BJ (cell line): ENCODE results near the gene UPK1A. TPM values are rescaled to one million over a fixed set of nuclear protein-coding genes. Genes with fewer than 3 reads are reported as not detected.

Experiments used
- CTCF ChIA-PET: fragments of 350-600 bp; formaldehyde crosslinking; extraction: SDS; loops from one replicate; lab custom pipeline; 2021; ENCODE audit warnings: antibody characterized with exemption, inconsistent platforms; lab: Yijun Ruan, JAX
- POLR2A ChIA-PET: fragments of 300-600 bp; sonication (Branson Sonifier 250); formaldehyde crosslinking; extraction: SDS; loops from one replicate; lab custom pipeline; 2021; ENCODE audit warnings: antibody characterized with exemption; lab: Charles Lee
- DNase-seq: peaks from one replicate; pipeline ENCODE4 v3.0.0-alpha.2; 2011; ENCODE audit warnings: low read depth
- H3K27me3 ChIP-seq: 2 replicates; pipeline ENCODE4 v1.6.0; 2011; ENCODE audit warnings: low read length; ENCODE audit not compliant: control insufficient read depth, insufficient read depth
- H3K36me3 ChIP-seq: 2 replicates; pipeline ENCODE4 v1.5.1; 2011; ENCODE audit warnings: low read length; ENCODE audit not compliant: control insufficient read depth, insufficient read depth
- H3K4me3 ChIP-seq: 2 replicates; pipeline ENCODE4 v1.5.1; 2011; ENCODE audit warnings: low read depth, mild to moderate bottlenecking, control low read depth, low read length
- polyA plus RNA-seq: library from polyadenylated mRNA; depleted of rRNA; stranded (reverse); fragments of >200 nt; gene quantifications from 2 replicates; pipeline ENCODE4 v1.2.3, GENCODE V29; 2011
- TF ChIP-seq, protein P1 (sequence below): IDR thresholded peaks from 2 replicates; pipeline ENCODE4 v1.5.1; 2011; ENCODE audit warnings: low read depth, mild to moderate bottlenecking, control low read depth, inconsistent platforms, low read length, moderate library complexity; ENCODE audit not compliant: insufficient read depth

Gene UPK1A
- polyA plus RNA-seq, 1 experiment, result 0.39 TPM

DNA sequence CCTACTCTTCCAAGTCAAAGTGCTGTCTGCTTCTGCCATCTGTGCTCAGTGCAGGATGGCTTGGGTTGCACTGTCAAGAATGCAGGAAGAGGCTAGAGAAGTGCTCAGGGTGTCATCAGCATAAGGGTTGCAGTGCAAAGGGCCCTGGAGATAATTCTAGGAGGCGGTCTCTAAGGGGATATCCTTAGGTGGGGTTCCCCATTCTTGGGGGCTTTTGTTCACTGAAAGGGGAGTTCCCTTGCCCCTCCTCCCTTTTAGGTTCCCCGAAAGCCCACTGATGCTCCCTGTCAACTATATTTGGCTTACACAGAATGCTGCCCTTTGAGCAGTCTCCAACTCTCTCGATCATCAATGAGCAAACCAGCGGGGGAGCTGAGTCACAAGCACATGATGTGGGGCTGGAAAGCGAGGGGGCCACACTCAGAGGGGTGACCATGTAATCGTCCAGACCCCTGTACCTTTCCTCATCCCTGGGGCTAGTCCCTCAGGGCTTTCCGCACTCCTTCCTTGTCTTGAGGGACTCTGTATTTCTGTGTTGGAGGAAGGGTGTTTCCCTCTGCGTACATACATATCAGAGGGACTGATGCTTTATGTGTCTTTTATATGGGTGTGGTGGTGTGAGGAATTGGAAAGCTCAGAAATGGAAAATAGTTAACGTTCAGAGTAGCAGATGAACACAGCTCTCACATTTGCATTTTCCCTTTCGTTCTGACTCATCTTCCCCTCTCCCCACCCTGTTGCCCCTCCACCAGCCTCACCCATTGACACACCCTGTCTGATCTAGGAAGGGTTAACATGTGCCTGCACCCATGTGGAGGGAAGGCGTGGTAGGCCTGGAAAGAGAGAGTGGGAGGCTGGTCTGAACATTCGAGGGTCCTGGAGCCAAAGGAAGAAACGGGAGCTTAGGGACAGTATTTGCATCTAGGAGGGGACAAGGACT, 44.7 kb downstream of the UPK1A start:
- ChIA-PET CTCF (interaction anchor here (0.6 kb wide), 1 partner anchor 37 kb away, joined by 3 read pairs; no protein-coding TSS in a partner anchor), POLR2A (no interaction called here)
- DNase-seq, result no peak
- no peaks in the 10 kb centered on the region for H3K36me3 ChIP-seq
- TF ChIP-seq, protein P1, sequence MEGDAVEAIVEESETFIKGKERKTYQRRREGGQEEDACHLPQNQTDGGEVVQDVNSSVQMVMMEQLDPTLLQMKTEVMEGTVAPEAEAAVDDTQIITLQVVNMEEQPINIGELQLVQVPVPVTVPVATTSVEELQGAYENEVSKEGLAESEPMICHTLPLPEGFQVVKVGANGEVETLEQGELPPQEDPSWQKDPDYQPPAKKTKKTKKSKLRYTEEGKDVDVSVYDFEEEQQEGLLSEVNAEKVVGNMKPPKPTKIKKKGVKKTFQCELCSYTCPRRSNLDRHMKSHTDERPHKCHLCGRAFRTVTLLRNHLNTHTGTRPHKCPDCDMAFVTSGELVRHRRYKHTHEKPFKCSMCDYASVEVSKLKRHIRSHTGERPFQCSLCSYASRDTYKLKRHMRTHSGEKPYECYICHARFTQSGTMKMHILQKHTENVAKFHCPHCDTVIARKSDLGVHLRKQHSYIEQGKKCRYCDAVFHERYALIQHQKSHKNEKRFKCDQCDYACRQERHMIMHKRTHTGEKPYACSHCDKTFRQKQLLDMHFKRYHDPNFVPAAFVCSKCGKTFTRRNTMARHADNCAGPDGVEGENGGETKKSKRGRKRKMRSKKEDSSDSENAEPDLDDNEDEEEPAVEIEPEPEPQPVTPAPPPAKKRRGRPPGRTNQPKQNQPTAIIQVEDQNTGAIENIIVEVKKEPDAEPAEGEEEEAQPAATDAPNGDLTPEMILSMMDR, result no peak
- H3K4me3 ChIP-seq, result no peak overlapping the region
- no peaks in the 10 kb centered on the region; the same call in none of the 2 replicates for H3K27me3 ChIP-seq

DNA sequence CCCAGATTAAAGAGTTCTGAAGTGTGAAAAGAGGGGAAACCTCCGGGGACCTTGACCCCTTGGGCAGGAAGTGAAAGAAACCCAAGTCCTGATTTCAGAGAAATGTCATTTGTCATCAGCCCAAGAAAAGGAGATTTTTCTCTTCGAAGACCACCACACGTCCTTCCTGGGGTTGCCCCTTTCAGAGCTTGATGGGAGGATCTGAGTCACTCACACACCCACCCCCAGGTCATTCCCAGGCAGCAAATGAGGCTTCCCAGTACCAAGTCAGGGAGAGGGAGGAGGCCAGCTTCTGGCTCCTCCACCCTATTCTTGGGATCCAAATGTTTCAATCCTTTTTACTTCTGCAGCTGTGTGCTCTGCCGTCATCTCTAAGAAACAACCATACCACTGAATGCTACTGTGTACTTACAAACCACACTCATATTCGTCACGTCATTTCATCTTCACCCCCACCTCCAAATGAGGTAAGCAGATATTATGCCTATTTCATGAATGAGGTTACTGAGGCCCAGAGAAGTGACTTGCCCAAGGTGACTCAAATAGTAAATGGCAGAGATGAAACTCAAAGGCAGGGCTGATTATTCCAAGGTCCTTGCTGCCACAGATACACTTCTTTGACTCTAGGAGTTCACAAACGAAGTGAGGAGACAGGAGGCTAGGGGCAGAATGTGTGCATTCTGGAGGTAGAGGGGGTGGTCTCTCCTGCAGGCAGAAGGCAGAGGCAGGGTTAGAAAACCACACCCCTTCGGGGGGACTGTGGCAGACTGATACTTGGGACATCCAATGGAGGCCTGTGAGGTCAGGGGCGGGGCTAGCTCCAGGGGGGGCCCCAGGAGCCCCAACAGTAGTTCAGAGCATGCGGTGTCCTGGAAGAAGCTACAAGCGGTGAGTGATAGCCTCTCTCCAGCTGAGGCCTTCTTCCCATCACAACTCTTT, 46.5 kb downstream of the UPK1A start:
- POLR2A ChIA-PET, result no interaction called here
- H3K4me3 ChIP-seq, result no peak overlapping the region
- no peaks in the 10 kb centered on the region for H3K36me3 ChIP-seq
- CTCF ChIA-PET, result interaction anchor here (0.6 to 2.4 kb wide), 4 partner anchors 18 to 360 kb away, joined by 3 to 8 read pairs (median 3); no protein-coding TSS in a partner anchor
- H3K27me3 ChIP-seq, result no peaks in the 10 kb centered on the region; the same call in none of the 2 replicates
- DNase-seq, result no peak
- TF ChIP-seq, protein P1, result no peak

DNA sequence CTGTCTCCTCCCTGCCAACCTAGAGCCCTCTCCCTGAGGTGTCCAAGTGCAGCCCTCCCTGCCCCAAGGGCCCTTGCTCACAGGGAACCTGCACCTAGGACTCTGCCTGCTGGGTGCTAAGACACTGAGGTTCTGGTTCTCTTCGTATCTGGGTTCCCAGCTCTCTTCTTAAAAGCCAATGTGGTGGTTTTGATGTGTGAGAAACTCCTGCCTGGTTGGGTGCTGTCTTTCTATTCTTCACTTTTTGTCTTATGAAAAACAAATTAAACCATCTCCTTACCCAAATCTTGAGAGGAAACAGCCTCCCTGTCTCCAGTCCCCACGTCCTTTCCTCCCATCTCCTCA, 47.2 kb downstream of the UPK1A start:
- CTCF ChIA-PET, result interaction anchor here (0.6 to 2.4 kb wide), 4 partner anchors 17 to 361 kb away, joined by 3 to 8 read pairs (median 4); no protein-coding TSS in a partner anchor
- Histone ChIP-seq H3K36me3 (no peaks in the 10 kb centered on the region), H3K4me3 (no peak overlapping the region), H3K27me3 (no peaks in the 10 kb centered on the region; the same call in 1 of the 2 replicates)
- no peak for DNase-seq
- TF ChIP-seq, protein P1, result no peak
- POLR2A ChIA-PET, result no interaction called here

DNA sequence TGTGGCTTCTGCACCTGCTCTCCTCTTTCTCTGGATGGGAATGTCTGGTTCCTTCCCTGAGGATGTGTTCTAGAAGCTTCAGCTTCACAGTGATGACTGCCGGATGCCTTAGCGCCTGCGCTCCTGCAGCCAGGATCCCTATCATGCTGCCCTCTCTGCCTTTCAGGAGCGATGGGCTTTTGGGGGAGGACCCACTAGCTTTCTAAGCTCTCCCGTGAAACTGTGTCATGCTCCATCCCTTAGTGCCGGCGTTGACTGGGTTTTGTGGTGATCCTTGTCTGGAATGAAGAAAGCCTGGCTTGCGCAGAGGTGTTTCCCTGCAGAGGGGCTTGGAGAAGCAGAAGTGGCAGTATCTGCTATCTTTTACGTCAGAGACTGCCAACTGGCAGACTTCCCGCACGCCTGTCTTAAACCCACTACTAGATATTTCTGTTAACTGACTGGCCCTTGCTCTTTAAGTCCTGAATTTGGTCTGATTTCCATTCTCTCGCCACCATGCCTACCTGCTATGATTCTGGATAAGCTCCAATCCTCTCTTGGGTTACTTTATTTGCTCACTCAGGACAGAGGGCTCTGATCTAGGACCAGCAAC, 47.7 kb downstream of the UPK1A start:
- no peak overlapping the region for H3K4me3 ChIP-seq
- POLR2A ChIA-PET, result no interaction called here
- CTCF ChIA-PET, result interaction anchor here (0.6 to 2.4 kb wide), 3 partner anchors 18 to 233 kb away, joined by 3 to 8 read pairs (median 4); no protein-coding TSS in a partner anchor
- TF ChIP-seq, protein P1, result no peak
- H3K27me3 ChIP-seq, result no peaks in the 10 kb centered on the region; the same call in 1 of the 2 replicates
- H3K36me3 ChIP-seq, result no peaks in the 10 kb centered on the region
- no peak for DNase-seq
